NB4 (cell line): Measurements from ENCODE around the gene ZNF417.
A peak's percentile ranks its signal among the peaks of the same experiment; 100 is the strongest.
"Not testable (repeated sequence)": the region's sequence is repeated elsewhere in the genome, so short reads cannot be mapped to it uniquely, and the experiment has no call there.

Source experiments
- DNase-seq: peaks from one replicate; pipeline ENCODE4 v3.0.0; 2010; ENCODE audit warnings: low read depth
- H3K4me3 ChIP-seq: one replicate; pipeline ENCODE4 v1.5.1; 2011; ENCODE audit warnings: mild to moderate bottlenecking, low read depth, low read length, moderate library complexity
- MYC ChIP-seq: IDR thresholded peaks from 2 replicates; pipeline ENCODE4 v1.6.1; 2011; ENCODE audit warnings: low read depth, low read length
- POLR2A ChIP-seq: IDR thresholded peaks from 2 replicates; pipeline ENCODE4 v1.6.1; 2011; ENCODE audit warnings: mild to moderate bottlenecking; ENCODE audit not compliant: insufficient read length; ENCODE audit errors: extremely low read depth
- TF ChIP-seq, protein P1 (sequence below): IDR thresholded peaks from 2 replicates; pipeline ENCODE4 v1.6.1; 2011; ENCODE audit warnings: low read depth, low read length
- TF ChIP-seq, protein P2 (sequence below): IDR thresholded peaks from one replicate; pipeline ENCODE4 v1.5.1; 2012; ENCODE audit warnings: low read depth, low read length

Gene ZNF417

DNA sequence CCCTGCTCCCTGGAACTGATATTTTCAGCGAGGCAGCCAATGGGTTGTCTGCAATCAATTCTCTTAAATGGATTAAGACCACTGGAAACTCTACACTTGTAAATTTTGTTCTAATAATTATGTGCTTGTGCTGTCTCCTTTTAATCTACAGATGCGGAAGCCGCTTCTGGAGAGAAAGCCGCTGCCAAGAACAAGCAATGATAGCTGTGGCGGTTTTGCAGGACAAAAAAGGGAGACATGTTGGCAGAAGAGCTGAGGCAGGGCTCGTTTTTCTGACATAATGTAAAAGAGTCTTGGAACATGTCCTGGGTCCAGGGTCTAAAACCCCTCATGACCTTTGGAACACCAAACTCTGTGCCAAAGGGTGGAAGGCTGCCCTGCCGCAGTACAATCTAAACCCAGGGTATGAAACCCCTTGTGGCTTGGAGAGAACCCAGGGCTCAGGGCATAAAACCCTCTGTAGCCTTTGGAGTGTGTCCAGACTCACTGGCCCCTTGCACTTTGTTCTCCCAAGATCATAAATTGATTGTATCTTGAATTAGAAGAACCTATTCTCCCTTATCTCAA lies 12.7 kb downstream of the ZNF417 start:
- no peak overlapping the region for H3K4me3 ChIP-seq
- TF ChIP-seq POLR2A (no peak), MYC (no peak)
- TF ChIP-seq, protein P1, sequence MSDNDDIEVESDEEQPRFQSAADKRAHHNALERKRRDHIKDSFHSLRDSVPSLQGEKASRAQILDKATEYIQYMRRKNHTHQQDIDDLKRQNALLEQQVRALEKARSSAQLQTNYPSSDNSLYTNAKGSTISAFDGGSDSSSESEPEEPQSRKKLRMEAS, result no peak
- TF ChIP-seq, protein P2, sequence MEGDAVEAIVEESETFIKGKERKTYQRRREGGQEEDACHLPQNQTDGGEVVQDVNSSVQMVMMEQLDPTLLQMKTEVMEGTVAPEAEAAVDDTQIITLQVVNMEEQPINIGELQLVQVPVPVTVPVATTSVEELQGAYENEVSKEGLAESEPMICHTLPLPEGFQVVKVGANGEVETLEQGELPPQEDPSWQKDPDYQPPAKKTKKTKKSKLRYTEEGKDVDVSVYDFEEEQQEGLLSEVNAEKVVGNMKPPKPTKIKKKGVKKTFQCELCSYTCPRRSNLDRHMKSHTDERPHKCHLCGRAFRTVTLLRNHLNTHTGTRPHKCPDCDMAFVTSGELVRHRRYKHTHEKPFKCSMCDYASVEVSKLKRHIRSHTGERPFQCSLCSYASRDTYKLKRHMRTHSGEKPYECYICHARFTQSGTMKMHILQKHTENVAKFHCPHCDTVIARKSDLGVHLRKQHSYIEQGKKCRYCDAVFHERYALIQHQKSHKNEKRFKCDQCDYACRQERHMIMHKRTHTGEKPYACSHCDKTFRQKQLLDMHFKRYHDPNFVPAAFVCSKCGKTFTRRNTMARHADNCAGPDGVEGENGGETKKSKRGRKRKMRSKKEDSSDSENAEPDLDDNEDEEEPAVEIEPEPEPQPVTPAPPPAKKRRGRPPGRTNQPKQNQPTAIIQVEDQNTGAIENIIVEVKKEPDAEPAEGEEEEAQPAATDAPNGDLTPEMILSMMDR, result no peak
- DNase-seq, result no peak

DNA sequence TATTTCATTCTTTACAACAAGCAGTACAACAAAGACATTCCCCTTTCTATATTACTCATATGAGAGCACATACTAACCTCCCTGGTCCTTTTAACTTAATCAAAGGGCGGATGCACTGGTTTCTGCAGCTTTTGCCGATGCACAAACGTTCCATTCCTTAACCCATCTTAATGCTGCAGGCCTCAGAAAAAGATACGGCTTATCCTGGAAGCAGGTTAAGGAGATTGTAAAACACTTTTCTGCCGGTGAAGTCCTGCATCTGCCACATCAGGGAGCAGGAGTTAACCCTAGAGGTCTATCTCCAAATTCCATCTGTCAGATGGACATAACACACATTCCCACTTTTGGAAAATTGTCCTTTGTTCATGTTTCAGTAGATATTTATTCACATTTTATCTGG lies 16.1 kb downstream of the ZNF417 start:
- TF ChIP-seq, protein P2, result no peak
- TF ChIP-seq, protein P1, result no peak
- TF ChIP-seq POLR2A (no peak), MYC (no peak)
- no peak overlapping the region for H3K4me3 ChIP-seq
- no peak for DNase-seq

DNA sequence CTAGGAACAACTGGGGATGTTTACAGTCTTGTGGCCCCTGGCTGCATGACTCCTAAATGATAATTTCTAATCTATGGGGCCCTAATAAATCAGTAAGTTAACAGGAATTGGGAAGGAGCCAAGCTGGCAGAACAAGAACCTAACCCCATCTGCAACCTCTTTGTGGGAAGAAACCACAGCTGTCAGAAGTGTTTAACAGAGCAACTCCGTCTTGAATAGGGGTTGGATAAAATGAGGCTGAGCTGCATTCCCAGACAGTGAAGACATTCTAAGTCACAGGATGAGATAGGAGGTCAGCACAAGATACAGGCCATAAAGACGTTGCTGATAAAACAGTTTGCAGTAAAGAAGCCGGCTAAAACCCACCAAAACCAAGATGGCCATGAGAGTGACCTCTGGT lies 25.7 kb downstream of the ZNF417 start:
- H3K4me3 ChIP-seq, DNase-seq: not testable (repeated sequence)

DNA sequence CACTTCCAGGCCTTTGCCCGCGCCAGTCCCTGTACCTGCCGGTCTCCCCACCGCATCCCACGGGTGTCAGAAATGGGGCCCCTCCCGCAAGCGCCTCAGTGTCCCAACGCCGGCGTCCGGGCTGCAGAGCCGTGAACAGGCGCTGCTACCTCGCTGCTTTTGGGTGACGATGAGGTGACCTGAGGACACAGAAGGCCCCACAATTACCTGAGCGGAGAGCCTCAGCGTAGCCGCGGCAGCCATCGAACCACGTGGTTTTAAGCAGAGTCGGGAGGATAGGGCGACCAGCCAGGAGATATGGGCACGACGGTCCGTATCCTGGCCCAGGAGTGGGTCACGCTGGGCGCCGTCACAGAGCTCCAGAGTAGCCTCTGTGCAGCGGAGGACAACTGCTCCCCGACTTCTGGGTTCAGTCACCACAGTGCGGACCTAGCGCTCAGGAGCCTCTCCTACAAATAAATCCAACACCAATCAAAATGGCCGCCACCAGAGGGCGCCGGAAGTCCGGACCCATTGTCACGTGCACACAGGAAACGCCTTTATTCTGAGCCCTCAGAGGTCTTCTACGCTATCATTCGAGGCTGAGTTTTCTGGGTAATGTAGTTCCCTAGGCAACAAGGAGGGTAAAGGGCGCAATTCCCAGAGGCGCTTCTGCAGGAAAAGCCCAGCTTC lies 27.7 kb downstream of the ZNF417 start, which contains the start of gene ZNF814:
TSS of gene ZNF814 (minus strand) at position 478 of the 672 bp plus-strand sequence. CDS start at position 243, 235 bp downstream.
- H3K4me3 ChIP-seq, result no peak within 1 kb of the TSS
- DNase-seq, result peak; percentile 14
- TF ChIP-seq POLR2A, result no peak
- TF ChIP-seq, protein P2, result peak; percentile 24

DNA sequence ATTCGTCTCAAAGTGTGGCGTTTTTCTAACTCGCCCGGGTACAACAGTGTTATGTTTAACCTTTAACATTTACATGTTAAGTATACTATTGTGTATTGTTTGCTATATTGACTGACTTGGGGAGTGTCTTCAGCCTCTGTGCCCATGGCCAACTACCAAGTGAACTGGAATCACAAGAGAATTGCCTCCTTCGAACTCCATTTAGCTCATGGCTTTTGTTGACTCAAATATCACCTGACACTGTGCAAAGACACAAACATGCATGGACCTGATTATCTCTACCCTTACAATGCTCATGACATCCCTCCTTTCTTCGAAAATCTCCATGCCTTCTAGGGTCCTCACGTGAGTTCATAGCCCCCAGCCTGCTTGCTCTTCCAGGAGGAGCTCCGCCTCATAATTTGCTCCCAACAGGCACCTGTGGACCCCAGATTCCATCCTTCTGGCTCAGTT lies 28.3 kb downstream of the ZNF417 start:
- TF ChIP-seq, protein P2, result no peak
- no peak for TF ChIP-seq MYC
- TF ChIP-seq POLR2A, result no peak
- TF ChIP-seq, protein P1, result no peak
- DNase-seq, result no peak
- H3K4me3 ChIP-seq, result no peak overlapping the region

DNA sequence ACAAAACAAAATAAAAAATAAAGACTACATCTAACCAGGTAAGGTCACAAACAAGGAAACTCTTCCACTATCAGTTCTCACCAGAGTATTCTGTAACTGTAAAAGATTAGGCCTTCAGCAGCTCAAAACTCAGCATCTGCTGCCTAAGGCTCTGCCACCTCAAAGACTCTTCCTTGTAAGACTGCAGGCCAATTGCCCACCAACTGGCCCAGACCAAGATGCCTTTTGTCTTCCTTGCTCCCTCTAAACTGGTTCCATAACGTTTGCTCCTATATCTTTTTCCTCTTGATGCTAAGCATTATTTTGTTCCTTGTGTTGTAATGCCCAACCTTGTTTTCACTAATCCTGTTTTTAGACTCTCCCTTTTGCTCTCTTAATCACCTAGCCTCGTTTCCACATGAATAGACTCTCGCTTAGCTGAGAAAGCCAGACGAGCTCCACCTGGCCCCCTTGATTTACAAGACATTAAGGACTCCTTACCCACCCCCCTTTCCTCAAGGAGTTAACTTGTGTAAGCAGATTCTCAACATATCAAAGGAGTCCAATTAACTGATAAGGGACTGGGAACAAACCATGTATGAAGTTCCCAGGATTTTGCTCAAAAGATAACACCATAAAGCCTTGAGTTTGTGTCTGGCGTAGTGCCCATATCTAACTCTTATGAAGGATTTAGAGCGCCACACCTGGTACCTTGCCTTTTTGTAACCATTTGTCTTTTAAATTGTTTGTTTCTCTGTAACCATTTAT lies 29.0 kb downstream of the ZNF417 start:
- H3K4me3 ChIP-seq, result no peak overlapping the region
- no peak for DNase-seq

More for the DNA sequence above, 29.0 kb downstream of the ZNF417 start:
- TF ChIP-seq, protein P1, result no peak
- no peak for TF ChIP-seq POLR2A
- TF ChIP-seq MYC, result no peak
- TF ChIP-seq, protein P2, result no peak
